Adipose tissue (tissue), 3 donors: ENCODE results near the gene HSCB. TPM values are rescaled to one million over a fixed set of nuclear protein-coding genes. Genes with fewer than 3 reads are reported as not detected.

Experiments
- H3K27ac ChIP-seq: one replicate; pipeline ENCODE4 v1.5.1; 2013; ENCODE audit warnings: low read depth, low read length
- WGBS, 3 donors: extraction: QIAGEN DNeasy Blood & Tissue Kit; methylation state at CpG; one replicate each; pipeline ENCODE4 v1.1.7; 2013; 5-methylcytosine and 5-hydroxymethylcytosine counted together
- polyA plus RNA-seq, 3 donors: library from polyadenylated mRNA; stranded (reverse); fragments of 200-250 nt; gene quantifications; one replicate each; pipeline ENCODE4 v1.2.3, GENCODE V29; 2013
- donor health status: healthy with polysubstance abuse.
- donor health status: Bipolar disorder and iron deficiency.
- donor health status: healthy.

HSCB gene
- polyA plus RNA-seq, 3 donors = 16.1 to 23.2 (median 16.4) TPM

DNA sequence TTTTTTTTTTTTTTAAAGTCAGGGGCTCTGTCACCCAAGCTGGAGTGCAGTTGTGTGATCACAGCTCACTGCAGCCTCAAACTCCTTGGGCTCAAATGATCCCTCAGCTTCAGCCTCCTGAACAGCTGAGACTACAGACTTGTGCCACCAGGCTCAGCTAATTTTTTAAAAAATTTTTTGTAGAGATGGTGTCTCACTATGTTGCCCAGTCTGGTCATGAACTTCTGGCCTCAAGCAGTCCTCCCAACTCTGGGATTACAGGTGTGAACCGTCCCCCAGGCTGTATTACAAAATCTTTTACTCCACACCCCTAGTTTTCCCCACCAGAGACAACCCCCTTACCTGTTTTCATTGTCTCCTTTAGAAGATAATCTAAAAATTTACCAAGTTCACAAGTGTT, 32.5 kb downstream of the HSCB start:
- no peak overlapping the region for H3K27ac ChIP-seq
- WGBS, 3 donors = 75 to 85% (median 82%) methylated on average over 1 of the region's 1 CpG

DNA sequence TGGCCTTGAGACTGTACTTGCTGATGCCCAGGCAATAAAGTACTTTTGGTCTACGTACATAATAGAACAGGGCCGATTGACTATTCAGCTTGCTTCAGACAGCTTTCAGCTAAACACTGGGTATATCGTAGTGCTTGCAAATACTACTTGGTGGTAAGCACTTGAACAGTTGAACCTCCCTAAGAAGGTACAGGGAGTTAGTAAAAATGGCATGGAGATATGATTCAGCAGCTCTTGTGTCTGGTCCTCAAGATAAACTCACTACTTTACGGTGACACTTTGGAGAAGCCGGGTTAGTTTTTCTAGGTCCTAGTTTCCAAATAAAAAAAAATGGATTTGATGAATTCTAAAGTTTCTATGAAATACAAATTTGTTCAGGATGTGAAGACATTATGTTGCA, 38.0 kb downstream of the HSCB start:
- no peak overlapping the region for H3K27ac ChIP-seq
- WGBS, 3 donors = 63 to 92% (median 88%) methylated on average over 5 of the region's 5 CpGs

DNA sequence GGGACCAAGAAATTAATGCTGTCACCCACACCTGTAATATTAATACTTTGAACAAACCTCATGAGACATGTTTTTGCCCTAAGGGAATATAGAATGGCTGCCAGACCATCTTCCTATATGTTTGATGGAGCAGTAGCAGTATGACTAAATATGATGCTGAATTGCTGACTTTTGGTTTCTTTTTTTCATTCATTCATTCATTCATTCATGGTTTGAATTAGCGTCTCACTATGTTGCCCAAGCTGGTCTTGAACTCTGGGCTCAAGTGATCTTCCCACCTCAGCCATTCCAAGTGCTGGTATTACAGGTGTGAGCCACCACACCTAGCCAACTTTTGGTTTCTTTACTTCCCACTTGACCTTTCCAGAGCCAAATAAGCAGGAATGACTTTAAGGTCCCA, 38.5 kb downstream of the HSCB start:
- H3K27ac ChIP-seq = no peak overlapping the region
- 92 to 100% (median 98%) methylated on average over 1 of the region's 1 CpG for WGBS, 3 donors

DNA sequence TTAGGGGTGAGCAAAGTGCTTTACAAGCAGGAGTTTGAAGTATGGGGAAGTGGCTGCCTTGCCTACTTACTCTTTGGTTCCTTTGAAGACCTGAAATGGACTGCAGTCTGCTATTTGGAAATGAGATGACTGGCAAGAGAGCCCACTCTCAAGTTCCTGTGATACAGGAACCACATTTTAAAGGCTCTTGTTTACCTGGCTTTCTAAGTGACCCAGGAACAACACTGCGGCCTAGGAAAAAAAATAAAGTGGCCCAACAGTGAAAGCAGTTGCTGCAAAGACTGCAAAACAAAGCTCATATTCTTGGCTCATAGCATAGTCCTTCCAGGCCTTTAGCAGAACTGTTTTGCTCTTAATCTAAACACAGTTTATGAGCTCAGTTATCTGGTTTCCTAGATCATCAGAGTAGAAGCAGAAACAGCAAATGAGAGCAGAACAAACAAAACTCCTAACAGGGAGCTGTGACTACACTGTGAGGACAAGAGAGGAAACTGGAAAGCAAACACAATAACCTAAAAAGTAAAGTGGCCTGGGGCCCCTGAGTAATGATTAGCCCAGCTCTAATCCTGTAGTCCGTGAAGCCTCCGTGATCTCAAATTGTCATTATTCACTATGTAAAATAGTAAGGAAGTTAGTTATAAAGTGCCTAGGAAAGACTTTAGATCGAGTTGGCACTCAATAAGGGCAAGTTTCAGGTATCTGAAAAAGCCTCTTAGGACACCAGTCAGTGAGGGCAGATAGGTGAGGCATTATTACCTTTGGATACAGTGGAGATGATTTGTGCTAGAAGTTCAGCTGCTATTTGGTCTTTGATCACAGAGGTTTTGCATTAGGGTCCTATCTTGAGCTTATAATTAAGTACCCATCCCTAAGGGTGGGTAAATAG, 42.2 kb downstream of the HSCB start:
- WGBS, 3 donors = 37 to 85% (median 71%) methylated on average over 4 of the region's 4 CpGs

DNA sequence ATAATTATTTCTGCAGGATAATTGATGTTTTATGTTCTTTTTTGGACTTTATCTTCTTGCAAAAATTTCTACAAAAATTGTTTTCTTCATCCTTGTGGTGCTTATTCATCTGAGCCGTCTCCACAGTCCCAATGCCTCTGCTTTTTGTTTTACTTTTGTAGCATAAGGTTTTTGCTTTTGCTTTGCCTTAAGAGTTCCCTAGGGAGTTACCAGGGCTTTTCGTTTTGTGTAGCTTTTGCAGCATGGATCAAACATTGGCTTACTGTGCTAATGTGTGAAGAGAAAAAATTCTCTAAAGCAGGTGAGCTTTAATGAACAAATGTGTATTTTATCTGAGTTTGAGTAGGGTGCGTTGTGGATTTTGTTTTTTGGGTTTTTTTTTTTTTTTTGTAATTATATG, 46.8 kb downstream of the HSCB start:
- no peak overlapping the region for H3K27ac ChIP-seq
- WGBS, 3 donors = 55 to 69% (median 66%) methylated on average over 3 of the region's 3 CpGs

More for the DNA sequence above, 42.2 kb downstream of the HSCB start:
- no peak overlapping the region for H3K27ac ChIP-seq

DNA sequence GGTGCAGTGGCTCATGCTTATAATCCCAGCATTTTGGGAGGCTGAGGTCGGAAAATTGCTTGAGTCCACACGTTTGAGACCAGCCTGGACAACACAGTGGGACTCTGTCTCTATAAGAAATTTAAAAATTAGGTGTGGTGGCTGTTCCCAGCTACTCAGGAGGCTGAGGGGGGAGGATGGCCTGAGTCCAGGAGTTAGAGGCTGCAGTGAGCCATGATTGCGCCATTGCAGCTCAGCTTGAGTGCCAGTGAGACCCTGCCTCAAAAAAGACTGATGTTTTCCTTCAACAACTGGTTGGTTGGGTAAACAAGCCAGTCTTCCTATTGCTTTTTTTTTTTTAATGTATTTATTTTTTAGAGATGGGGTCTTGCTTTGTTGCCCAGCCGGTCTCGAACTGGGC, 49.3 kb downstream of the HSCB start:
- 82 to 96% (median 96%) methylated on average over 5 of the region's 5 CpGs for WGBS, 3 donors
- H3K27ac ChIP-seq = no peak overlapping the region

DNA sequence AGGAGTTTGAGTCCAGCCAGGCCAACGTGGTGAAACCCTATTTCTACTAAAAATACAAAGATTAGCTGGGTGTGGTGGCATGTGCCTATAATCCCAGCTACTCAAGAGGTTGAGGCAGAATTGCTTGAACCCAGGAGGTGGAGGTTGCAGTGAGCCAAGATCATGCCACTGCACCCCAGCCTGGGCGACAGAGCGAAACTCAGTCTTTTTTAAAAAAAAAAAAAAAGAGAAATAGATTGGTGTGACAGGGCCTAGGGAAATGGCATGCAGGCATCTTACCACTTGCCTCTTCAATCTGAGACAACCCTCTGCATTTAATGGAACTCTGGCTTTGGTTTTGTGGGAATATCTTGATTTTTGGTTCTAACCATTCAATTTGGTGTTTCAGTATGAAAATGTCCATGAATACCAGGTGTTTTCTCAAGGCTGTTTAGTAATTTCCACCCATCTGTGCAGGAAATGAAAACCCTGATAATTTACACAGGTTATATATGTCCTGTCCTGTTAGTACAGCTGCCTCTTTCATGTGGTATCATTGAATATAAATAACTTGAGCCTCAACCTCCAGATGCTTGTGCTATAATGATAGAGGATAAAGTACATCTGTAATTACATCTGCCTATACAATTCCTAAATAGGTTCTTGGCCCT, 50.1 kb downstream of the HSCB start:
- WGBS, 3 donors = 26 to 62% (median 61%) methylated on average over 3 of the region's 3 CpGs
- H3K27ac ChIP-seq = no peak overlapping the region

DNA sequence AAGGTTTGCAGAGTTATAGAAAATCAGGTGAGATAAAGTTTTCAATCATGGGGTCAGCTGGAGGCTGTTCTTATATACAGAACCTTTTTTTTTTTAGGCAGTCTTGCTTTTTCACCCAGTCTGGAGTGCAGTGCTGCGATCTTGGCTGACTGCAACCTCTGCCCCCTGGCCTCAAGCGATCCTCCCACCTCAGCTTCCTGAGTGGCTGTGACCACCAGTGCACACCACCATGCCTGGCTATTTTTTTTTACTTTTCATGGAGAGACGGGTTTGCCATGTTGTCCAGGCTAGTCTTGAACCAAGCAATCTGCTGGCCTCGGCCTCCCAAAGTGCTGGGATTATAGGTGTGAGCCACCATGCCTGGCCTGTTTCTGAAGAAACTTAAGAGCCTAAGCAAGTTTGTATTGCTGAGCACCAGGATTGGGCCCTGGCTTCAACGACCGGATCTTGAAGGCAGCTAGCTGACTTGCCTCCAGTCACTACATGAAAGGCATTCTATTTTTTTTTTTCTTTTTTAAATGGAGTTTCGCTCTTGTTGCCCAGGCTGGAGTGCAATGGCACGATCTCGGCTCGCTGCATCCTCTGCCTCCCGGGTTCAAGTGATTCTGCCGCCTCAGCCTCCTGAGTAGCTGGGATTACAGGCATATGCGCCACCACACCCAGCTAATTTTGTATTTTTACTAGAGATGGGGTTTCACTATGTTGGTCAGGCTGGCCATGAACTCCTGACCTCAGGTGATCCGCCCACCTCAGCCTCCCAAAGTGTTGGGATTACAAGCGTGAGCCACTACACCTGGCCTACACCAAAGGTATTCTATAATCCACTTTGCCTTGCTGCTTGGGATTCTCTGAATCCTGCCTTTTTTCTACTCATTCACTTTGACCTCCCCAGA, 50.9 kb downstream of the HSCB start:
- H3K27ac ChIP-seq = no peak overlapping the region
- 43 to 82% (median 81%) methylated on average over 15 of the region's 15 CpGs for WGBS, 3 donors

DNA sequence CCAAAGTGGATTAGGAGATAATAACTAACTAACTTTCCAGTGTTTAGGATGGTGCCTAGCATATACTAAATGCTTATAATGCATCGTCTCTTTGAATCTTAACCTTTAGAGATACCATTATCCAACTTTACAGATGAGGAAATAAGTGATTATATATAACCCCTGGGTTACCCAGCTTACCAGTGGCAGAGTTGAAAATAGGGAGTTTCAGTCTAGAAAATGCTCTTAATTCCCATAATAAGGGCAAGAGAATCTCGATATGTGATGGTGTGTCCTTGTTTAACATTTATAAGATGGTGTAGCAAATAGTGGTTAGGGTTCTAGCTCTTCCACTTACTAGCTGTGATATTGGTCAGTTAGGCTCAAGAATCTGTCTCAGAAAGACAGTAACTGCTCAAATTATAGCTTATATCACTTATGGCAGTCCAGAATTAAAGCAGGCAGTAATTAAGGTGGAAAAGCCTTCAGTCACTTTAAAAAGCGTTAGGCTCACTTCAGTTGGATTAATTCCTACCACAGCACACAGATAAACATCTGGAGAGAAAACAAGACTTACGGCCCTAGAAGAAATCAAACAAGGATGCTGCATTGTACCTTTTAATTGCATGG, 52.2 kb downstream of the HSCB start:
- WGBS, 3 donors = 43 to 82% (median 77%) methylated on average over 4 of the region's 4 CpGs
- H3K27ac ChIP-seq = no peak overlapping the region

DNA sequence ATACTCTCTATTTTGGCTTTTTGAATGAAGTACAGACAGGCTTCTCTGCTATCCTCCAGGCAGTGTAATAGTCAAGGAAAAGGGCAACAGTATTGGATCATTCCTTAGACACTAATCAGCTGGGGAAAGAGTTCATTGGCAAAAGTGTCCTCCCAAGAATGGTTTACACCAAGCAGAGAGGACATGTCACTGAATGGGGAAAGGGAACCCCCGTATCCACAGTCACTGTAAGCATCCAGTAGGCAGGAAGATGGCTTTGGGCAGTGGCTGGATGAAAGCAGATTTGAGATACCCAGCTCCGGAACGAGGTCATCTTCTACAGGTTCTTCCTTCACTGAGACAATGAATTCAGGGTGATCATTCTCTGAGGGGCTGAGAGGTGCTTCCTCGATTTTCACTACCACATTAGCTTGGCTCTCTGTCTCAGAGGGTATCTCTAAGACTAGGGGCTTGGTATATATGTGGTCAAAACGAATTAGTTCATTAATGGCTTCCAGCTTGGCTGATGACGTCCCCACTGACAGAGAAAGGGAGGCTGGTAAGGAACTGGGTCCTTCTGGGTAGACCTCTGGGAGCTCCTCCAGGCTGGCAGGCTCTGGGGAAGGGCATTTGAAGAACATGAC, 53.3 kb downstream of the HSCB start:
- no peak overlapping the region for H3K27ac ChIP-seq
- 39 to 67% (median 66%) methylated on average over 6 of the region's 6 CpGs for WGBS, 3 donors

DNA sequence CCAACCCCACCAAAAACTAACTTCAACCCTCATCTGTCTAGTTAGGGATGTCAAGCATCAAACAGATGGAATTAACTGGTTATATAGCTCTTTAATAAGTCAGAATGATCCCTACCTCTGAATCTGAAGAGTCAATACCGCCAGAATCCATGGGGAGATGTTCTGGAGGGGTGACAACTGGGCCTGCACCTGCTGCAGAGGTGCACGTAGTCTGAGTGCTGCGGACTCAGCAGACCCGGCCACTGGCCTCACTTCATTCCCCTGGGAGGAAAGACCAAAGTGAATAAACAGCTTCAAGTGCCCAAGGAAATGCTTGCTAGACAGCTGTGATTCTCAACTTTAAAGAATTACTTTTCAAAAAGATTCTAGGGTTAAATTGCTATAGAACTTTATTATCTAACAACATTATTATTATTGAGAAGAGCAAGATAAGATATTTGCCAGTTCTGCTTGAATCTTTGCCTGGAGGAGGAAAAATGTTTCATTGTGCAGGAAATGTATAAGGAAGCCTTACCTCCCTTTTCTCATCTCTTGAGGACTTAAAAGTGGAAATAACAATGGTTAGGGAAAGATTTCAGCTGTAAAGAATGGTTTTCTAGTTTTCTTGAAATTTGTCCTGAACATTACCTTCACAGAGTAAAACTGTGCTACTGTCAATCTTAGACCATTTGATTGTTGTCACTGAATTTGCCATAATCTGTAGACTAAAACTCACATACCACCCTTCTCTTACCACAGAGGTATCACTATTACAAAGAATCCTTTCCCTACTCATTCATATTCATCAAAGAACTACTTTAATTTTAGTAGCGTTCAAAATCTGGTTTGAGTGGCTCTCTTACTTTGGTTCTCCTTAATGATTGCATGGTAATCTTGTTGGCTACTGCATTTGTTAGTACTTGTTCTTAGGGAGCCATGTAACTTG, 54.4 kb downstream of the HSCB start:
- WGBS, 3 donors = 31 to 70% (median 65%) methylated on average over 5 of the region's 5 CpGs

DNA sequence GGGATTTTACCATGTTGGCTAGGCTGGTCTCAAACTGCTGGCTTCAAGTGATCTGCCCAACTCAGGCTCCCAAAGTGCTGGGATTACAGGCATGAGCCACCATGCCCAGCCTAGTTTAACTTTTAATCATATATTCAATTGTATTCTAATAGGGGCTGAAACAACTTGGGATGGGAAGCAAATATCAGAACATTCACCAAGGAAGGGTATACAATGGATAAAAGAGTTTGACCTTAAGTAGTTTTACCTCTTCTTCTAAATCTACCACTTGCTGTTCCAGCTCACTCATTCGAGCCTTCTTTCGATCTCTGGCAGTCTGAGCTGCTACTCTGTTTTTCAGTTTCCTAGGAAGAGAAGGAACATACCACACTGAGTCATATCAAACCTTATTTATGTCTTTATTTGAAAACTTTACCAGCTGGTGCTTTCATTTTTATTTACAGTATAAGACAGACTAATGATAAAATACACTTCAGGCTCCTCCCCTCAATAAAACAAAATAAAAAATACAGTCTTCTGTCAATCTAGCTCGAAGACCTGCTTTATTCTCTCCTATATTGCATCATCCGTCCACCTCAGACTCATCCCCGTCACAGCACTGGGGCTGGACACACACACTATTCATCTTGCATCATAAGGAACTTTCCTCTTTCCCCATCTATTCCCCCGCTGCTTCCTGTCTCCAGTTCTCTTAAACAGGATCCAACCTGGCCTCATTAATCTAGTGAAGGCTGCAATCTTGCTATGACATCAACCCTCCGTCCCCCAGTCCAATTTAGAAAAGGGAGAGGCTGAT, 57.2 kb downstream of the HSCB start:
- WGBS, 3 donors = 2 to 4% (median 4%) methylated on average over 7 of the region's 7 CpGs
- no peak overlapping the region for H3K27ac ChIP-seq

More for the DNA sequence above, 54.4 kb downstream of the HSCB start:
- H3K27ac ChIP-seq = no peak overlapping the region

DNA sequence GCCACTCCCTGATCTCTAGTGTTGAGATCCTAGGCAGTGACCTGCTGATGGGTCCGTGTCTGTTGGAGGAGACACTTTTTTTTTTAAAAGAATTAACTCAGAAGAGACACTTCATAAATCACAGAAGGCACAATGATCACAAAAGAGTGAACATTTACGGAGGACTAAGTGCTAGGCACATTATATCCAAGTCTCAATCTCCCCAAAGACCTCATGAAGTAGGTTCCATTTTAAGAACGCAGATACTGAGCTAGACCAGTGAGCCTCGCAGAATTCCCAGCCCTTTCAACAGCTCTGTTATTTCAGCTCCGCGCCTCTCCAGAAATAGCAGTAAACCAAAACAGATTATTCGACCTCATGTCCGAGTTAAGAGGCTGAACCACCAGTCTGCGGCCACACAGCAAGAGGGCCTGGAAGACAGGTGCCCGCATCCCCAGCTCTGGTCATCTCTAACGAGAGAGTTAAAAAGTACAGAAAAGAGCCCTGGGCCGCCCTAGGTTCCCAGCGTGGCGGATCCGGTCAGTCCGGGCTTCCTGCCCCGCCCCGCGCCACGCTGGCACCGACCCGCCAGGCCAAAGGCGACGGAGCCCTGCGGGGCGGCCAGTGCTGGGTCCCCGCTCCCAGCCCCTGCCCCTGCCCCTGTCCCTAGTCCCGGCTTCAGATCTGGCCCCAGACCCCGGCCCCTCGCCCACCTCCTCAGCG, 57.9 kb downstream of the HSCB start:
- H3K27ac ChIP-seq = peak overlapping the region; percentile 100
- 0 to 1% (median 1%) methylated on average over 26 to 31 of the region's 31 CpGs for WGBS, 3 donors

DNA sequence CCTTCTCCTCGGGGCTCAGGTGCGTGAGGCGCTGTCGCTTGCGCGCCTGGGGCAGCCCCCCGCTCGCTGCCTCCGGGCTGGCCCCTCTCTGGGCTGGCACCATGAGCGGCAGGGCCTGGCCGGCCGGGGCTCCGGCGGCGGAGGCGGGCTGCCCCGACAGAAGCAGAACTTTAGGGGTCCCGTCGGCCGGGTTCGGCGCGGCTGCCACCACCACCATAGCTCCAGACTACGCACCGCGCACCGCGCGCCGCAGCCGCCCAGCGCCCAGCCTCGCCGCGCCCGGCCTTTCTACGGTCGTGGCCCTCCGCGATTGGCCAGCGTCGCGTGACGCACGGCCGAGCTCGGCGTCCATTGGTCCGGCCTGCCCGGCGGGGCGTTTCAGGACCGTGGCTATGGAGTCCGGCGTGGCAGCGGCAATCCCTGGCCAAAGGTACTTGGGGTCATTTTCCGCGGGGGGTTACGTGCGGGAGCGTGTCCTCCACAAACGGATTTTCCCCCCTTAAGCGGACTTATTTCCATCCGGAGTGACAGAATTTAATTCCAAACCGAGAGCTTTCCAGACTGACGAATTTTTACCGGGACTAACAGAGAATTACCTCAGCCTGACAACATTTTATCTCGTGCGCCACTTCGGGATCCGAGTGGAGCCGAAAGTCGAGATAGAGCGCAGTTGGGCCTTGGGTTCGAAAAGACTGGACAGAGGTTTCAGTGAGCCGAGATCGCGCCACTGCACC, 58.6 kb downstream of the HSCB start, which contains the start of gene XBP1:
TSS of gene XBP1 (minus strand) at position 262 of the 734 bp plus-strand sequence.
- 0 to 1% (median 1%) methylated on average over 70 to 78 of the region's 78 CpGs for WGBS, 3 donors
- H3K27ac ChIP-seq = peak within 1 kb of the TSS; percentile 100
